ENCODE results near the gene DDX23.
"Not testable (repeated sequence)": the region's sequence is repeated elsewhere in the genome, so short reads cannot be mapped to it uniquely, and the experiment has no call there.

Gene DDX23

DNA sequence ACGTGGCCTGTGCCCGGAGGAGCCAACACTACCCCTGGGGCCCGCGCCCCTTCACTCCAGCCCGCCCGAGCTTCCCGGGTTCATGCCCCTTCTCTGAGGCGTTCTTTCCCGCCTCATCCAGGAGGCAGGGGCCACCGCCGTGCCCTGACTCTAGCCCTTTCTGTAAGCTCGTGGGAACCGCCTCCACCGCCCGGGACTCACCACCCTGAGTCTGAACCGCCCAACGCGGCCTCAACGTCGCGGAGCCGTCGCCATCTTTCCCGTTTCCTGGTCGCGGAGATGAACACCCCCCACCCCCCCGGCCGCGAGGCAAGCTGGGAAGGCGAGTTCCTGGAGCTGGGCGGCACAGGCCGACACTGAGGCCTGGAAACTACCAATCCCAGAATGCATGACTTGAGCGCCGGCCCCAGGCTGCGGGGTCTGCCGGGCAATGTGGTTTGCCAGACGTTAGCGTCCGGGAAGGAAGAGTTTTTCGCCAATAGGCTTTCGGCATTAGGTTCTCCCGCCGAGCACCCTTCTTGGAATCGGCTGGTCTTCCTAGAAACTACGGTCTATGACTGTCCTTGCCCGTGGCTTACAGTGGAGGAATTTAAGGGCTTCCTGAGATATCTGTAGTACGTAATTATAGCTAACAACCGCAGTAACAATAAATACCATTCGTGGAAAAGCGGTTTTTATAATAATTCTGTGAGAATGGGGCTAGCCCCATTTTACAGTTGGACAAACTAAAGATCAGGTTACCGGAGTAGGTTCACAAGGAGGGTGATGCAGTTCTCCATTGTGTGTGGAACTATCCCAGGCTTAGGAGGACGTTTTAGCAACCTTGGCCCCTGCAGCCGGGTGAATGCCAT is at the start of gene DDX23:
Gene DDX23 (minus strand): TSS at position 281 of the 851 bp plus-strand sequence. CDS start 6,381 bp downstream, outside the sequence.
- DNase-seq (ENCODE audit: low read depth in 2 of 2, low spot score in 1 of 2): peak; percentile 68 to 81

GRCh38 chr12:48901278-48901677 is 49.3 kb upstream of the DDX23 start:
- no peak for DNase-seq (ENCODE audit: low read depth in 2 of 2, low spot score in 1 of 2)

DNA sequence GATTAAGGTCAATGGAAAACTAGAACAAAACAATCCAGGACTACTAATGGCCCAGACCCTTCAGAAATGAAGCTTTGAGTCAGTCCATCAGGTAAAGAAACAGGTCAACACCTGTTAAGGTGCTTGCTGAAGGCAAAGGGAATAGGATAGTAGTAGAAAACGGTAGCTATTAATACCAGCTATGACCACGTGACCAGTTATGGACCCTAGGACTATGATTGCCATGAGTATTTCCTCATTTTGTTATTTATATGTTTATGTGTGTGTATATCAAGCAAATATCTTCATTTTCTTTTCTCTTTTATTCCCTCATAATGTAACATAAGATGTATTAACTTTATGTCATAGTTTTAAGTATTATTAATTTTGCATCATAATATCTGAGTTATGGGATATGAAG is 47.7 kb upstream of the DDX23 start:
- no peak for DNase-seq (ENCODE audit: low read depth in 2 of 2, low spot score in 1 of 2)

- DNase-seq (ENCODE audit: low read depth in 2 of 2, low spot score in 1 of 2): no peak
Observed at GRCh38 chr12:48894271-48894670, 42.3 kb upstream of the DDX23 start.

- DNase-seq (ENCODE audit: low read depth in 2 of 2, low spot score in 1 of 2): peak; percentile 21 to 55
Observed at GRCh38 chr12:48890657-48891418, 38.9 kb upstream of the DDX23 start.

GRCh38 chr12:48889679-48890078 is 37.7 kb upstream of the DDX23 start:
- DNase-seq (ENCODE audit: low read depth in 2 of 2, low spot score in 1 of 2): no peak

- no peak for DNase-seq (ENCODE audit: low read depth in 2 of 2, low spot score in 1 of 2)
Observed at GRCh38 chr12:48883305-48884161, 31.6 kb upstream of the DDX23 start.

- no peak for DNase-seq (ENCODE audit: low read depth in 2 of 2, low spot score in 1 of 2)
Observed at GRCh38 chr12:48882972-48883304, 31.0 kb upstream of the DDX23 start.

GRCh38 chr12:48882315-48882687 is 30.3 kb upstream of the DDX23 start:
- DNase-seq (ENCODE audit: low read depth in 2 of 2, low spot score in 1 of 2): no peak

DNA sequence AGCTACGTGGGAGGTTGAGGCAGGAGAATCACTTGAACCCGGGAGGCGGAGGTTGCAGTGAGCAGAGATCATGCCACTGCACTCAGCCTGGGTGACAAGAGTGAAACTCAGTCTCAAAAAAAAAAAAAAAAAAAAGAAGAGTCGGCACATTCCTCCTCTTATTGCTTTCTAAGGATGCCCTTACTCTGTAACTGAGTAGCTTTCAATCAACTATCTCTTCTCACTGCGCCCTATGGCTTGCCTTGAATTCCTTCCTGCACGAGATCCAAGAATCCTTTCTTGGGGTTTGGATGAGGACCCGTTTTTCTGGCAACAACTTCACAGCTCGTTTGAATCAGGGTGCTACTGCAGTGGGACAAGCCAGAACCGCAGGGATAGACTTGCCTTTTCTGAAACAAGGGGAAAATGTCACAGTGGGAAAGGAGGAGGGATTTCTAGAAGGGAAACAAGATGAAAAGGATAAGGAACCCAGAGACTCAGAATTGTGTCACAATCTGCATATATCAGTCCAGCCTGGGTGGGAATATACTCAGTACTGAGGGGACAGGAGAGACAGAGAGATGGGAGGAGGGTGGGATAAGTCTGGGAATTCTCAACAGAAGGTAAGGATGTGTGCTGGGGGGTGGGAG is 29.8 kb upstream of the DDX23 start:
- DNase-seq (ENCODE audit: low read depth in 2 of 2, low spot score in 1 of 2): no peak

DNA sequence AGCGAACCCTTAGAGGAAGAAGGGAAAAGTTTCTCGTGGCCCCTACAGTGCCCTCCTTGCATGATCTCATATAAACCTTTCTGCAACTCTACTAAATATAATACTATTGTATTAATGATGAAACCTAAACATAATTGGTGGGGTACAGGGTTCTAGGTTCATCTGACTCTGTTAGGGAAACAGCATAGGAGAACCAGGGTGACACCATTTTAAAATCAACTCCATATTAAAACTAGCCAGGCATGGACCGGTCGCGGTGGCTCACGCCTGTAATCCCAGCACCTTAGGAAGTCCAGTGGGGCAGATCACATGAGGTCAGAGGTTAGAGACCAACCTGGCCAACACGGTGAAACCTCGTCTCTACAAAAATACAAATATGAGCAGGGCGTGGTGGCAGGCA is 28.7 kb upstream of the DDX23 start:
- no peak for DNase-seq (ENCODE audit: low read depth in 2 of 2, low spot score in 1 of 2)

GRCh38 chr12:48878548-48878947 is 26.6 kb upstream of the DDX23 start:
- no peak for DNase-seq (ENCODE audit: low read depth in 2 of 2, low spot score in 1 of 2)

- no peak for DNase-seq (ENCODE audit: low read depth in 2 of 2, low spot score in 1 of 2)
Observed at GRCh38 chr12:48875944-48876515, 24.1 kb upstream of the DDX23 start.

DNA sequence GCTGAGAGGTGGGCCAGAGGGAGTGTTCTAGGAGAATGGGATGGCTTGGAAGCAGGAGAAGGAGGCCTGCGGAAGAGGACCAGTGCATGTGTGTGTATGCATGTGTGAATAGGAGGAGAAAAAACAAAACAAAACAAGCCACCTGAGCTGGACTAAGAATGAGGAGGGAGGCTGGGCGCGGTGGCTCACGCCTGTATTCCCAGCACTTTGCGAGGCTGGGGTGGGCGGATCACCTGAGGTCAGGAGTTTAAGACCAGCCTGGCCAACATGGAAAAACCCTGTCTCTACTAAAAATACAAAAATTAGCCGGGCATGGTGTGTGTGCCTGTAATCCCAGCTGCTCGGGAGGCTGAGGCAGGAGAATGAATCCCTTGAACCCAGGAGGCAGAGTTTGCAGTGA is 21.6 kb upstream of the DDX23 start:
- DNase-seq (ENCODE audit: low read depth in 2 of 2, low spot score in 1 of 2): not testable (repeated sequence)

GRCh38 chr12:48873096-48873495 is 21.1 kb upstream of the DDX23 start:
- no peak for DNase-seq (ENCODE audit: low read depth in 2 of 2, low spot score in 1 of 2)

DNA sequence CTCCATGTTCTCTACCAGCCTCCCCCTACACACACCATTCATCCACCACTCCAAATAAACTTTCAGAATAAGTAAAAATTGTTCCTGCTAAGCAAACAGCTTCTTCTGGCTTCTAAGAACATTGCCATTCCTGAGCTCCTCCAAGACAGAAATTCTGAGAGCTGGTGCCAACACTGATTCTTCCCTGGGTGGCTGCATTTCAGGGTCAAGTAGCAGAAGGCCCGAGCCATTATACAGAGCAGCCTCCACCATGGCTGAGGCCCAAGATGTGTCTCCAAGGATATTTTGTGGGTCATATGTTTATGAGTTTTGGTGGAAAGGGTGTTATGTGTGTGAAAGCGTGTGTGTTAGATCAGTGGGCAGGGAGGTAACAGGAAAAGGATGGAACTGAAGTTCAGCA is 17.2 kb upstream of the DDX23 start:
- DNase-seq (ENCODE audit: low read depth in 2 of 2, low spot score in 1 of 2): no peak

DNA sequence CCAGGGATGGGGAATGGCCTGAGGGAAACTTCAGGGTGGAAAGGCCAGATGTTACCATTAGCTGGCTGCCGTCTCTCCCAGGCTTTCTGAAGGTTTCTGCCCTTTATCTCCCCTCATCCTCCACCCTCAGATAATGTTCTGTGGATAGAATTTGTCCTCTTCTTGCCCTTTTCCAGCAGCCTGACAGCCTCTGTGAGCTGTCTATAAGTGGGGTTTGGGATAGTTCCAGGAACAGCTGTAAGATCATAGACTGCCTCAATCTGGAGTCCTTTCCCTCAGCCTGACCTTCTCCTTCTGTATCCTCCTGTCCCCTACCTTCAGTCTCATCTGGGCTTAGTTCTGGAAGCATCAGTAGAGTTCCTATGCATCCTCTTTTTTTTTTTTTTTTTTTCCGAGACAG is 16.5 kb upstream of the DDX23 start:
- no peak for DNase-seq (ENCODE audit: low read depth in 2 of 2, low spot score in 1 of 2)

- no peak for DNase-seq (ENCODE audit: low read depth in 2 of 2, low spot score in 1 of 2)
Observed at GRCh38 chr12:48866052-48866711, 14.2 kb upstream of the DDX23 start.

- peak in 1 of 2 donors; percentile 67 for DNase-seq (ENCODE audit: low read depth in 2 of 2, low spot score in 1 of 2)
Observed at GRCh38 chr12:48865281-48866051, 13.5 kb upstream of the DDX23 start, which contains the start of gene RND1. Gene RND1, minus strand, starts transcription at chr12:48865870. Its CDS starts 103 bp downstream, at chr12:48865767.

Data from stimulated activated CD8-positive, alpha-beta memory T cell treated with anti-CD3 and anti-CD28 coated beads, Interleukin-4, amount 100 ng/mL, for 1 hour (primary cell).